Activated effector memory CD4-positive, alpha-beta T cell treated with Interleukin-2 at 50 U/mL for 16 hours (primary cell): Measurements from ENCODE around the gene NKAIN2.

Experiments
- DNase-seq: peaks from one replicate; pipeline ENCODE4 v3.0.0-alpha.2; 2020

The NKAIN2 gene

GRCh38 chr6:124054034-124054433 lies 250.4 kb downstream of the NKAIN2 start:
- no peak for DNase-seq

GRCh38 chr6:124055395-124055794 lies 251.7 kb downstream of the NKAIN2 start:
- DNase-seq, result no peak

- DNase-seq, result no peak
Observed at GRCh38 chr6:124055963-124056362, 252.3 kb downstream of the NKAIN2 start.

- no peak for DNase-seq
Observed at GRCh38 chr6:124056407-124057334, 253.0 kb downstream of the NKAIN2 start.

- no peak for DNase-seq
Observed at GRCh38 chr6:124057461-124057860, 253.8 kb downstream of the NKAIN2 start.

GRCh38 chr6:124064317-124065113 lies 260.9 kb downstream of the NKAIN2 start:
- DNase-seq, result no peak

GRCh38 chr6:124066269-124066668 lies 262.6 kb downstream of the NKAIN2 start:
- no peak for DNase-seq

GRCh38 chr6:124066946-124067552 lies 263.4 kb downstream of the NKAIN2 start:
- no peak for DNase-seq

- DNase-seq, result no peak
Observed at GRCh38 chr6:124069230-124069950, 265.7 kb downstream of the NKAIN2 start.

GRCh38 chr6:124073021-124073420 lies 269.4 kb downstream of the NKAIN2 start:
- no peak for DNase-seq

- no peak for DNase-seq
Observed at GRCh38 chr6:124073820-124074587, 270.3 kb downstream of the NKAIN2 start.

GRCh38 chr6:124074606-124075005 lies 270.9 kb downstream of the NKAIN2 start:
- DNase-seq, result no peak

GRCh38 chr6:124076336-124077048 lies 272.8 kb downstream of the NKAIN2 start:
- no peak for DNase-seq

GRCh38 chr6:124078169-124078568 lies 274.5 kb downstream of the NKAIN2 start:
- no peak for DNase-seq

- DNase-seq, result no peak
Observed at GRCh38 chr6:124080483-124080882, 276.8 kb downstream of the NKAIN2 start.

GRCh38 chr6:124090491-124090890 lies 286.8 kb downstream of the NKAIN2 start:
- no peak for DNase-seq

GRCh38 chr6:124099520-124099919 lies 295.9 kb downstream of the NKAIN2 start:
- no peak for DNase-seq

- no peak for DNase-seq
Observed at GRCh38 chr6:124110514-124110913, 306.8 kb downstream of the NKAIN2 start.

- DNase-seq, result no peak
Observed at GRCh38 chr6:124119596-124119995, 315.9 kb downstream of the NKAIN2 start.

GRCh38 chr6:124123617-124124209 lies 320.0 kb downstream of the NKAIN2 start:
- no peak for DNase-seq

GRCh38 chr6:124131259-124131658 lies 327.6 kb downstream of the NKAIN2 start:
- DNase-seq, result no peak
